ENCODE results near the gene TRMO. TPM values are rescaled to one million over a fixed set of nuclear protein-coding genes. Genes with fewer than 3 reads are reported as not detected.

Gene TRMO
- total and polyA plus RNA-seq, 9 of the 15 experiments (the other 6 are each of a cell fraction or from before 2014, with no cell fraction given): 5.6 to 22.4 (median 16.2) TPM

- CTCF ChIA-PET (ENCODE audit: low intra/inter-chr PET ratio): no interaction called here
- H2AFZ ChIP-seq (ENCODE audit: low read depth, low read length): no peak overlapping the region; the same call in 1 of the 2 replicates
Measured at GRCh38 chr9:97873425-97873824, 48.9 kb downstream of the TRMO start.

More at GRCh38 chr9:97873425-97873824, 48.9 kb downstream of the TRMO start:
- BruUV-seq (replicated peaks): no TSS peak
- 8% methylated on average over 3 of the region's 3 CpGs for WGBS (ENCODE audit: insufficient coverage, low coverage, missing lambda C conversion rate)
- Histone ChIP-seq H3K4me3 (no peak overlapping the region), H3K9me3 (replicated peaks; ENCODE audit: control insufficient read depth, insufficient read depth, low read depth, low read length) (no peaks in the 10 kb centered on the region), H3K27ac (ENCODE audit: extremely low read depth, low read depth, low read length) (no peak overlapping the region), H3K4me1 (replicated peaks in 1 of 2; ENCODE audit: control insufficient read depth in 2 of 2, insufficient read depth in 2 of 2, low read length in 2 of 2) (no peaks in the 10 kb centered on the region), H3K4me2 (ENCODE audit: insufficient read depth, low read length) (no peak overlapping the region), H3K36me3 (ENCODE audit: control insufficient read depth, insufficient read depth, low read length) (no peaks in the 10 kb centered on the region), H3K9me1 (ENCODE audit: control insufficient read depth, insufficient read depth, low read length) (no peaks in the 10 kb centered on the region), H3K79me2 (ENCODE audit: control insufficient read depth, insufficient read depth, low read length) (no peaks in the 10 kb centered on the region), H3K27me3 (ENCODE audit: control insufficient read depth in 2 of 2, insufficient read depth in 2 of 2, low read length in 2 of 2) (peaks cover 6 to 31% of the 10 kb centered on the region in 2 experiments; a peak in 4 of 5 replicates), H3K9ac (ENCODE audit: insufficient read depth in 1 of 2, low read depth in 2 of 2, low read length in 2 of 2) (no peak overlapping the region), H4K20me1 (replicated peaks; ENCODE audit: control insufficient read depth, insufficient read depth, low read length) (no peaks in the 10 kb centered on the region)
- POLR2A ChIA-PET: interaction anchor here (0.7 to 1.6 kb wide), 2 partner anchors 10 to 37 kb away, joined by 3 to 7 read pairs; no protein-coding TSS in a partner anchor
- intact Hi-C loops (cut with micrococcal nuclease) (no loop called here), in situ Hi-C loops (cut with MboI) (no loop called here)
- DNase-seq (ENCODE audit: extremely low read depth in 1 of 4, low spot score in 3 of 4) (no peak), FAIRE-seq (no peak), ATAC-seq (no peak)
- TF ChIP-seq ZNF780A (CRISPR knock-in tag; IDR thresholded peaks at IDR 0.05): no peak
- TF ChIP-seq PTRF (tag; IDR thresholded peaks at IDR 0.05): no peak
- no peak for TF ChIP-seq ZNF77 (CRISPR knock-in tag; IDR thresholded peaks at IDR 0.05)
- no peak for TF ChIP-seq BCOR (IDR thresholded peaks at IDR 0.05)
- TF ChIP-seq, protein P1, sequence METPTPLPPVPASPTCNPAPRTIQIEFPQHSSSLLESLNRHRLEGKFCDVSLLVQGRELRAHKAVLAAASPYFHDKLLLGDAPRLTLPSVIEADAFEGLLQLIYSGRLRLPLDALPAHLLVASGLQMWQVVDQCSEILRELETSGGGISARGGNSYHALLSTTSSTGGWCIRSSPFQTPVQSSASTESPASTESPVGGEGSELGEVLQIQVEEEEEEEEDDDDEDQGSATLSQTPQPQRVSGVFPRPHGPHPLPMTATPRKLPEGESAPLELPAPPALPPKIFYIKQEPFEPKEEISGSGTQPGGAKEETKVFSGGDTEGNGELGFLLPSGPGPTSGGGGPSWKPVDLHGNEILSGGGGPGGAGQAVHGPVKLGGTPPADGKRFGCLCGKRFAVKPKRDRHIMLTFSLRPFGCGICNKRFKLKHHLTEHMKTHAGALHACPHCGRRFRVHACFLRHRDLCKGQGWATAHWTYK (CRISPR knock-in tag; IDR thresholded peaks at IDR 0.05): no peak
- TF ChIP-seq, protein P2, sequence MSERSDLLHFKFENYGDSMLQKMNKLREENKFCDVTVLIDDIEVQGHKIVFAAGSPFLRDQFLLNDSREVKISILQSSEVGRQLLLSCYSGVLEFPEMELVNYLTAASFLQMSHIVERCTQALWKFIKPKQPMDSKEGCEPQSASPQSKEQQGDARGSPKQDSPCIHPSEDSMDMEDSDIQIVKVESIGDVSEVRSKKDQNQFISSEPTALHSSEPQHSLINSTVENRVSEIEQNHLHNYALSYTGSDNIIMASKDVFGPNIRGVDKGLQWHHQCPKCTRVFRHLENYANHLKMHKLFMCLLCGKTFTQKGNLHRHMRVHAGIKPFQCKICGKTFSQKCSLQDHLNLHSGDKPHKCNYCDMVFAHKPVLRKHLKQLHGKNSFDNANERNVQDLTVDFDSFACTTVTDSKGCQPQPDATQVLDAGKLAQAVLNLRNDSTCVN (CRISPR knock-in tag; IDR thresholded peaks at IDR 0.05): no peak
- no peak for TF ChIP-seq ZNF212 (CRISPR knock-in tag; IDR thresholded peaks at IDR 0.05)
